ENCODE results near the gene ATF7. TPM values are rescaled to one million over a fixed set of nuclear protein-coding genes. Genes with fewer than 3 reads are reported as not detected.

Gene ATF7
- total and polyA plus RNA-seq, 9 of the 15 experiments (the other 6 are each of a cell fraction or from before 2014, with no cell fraction given): 10.6 to 30.4 (median 20.7) TPM

DNA sequence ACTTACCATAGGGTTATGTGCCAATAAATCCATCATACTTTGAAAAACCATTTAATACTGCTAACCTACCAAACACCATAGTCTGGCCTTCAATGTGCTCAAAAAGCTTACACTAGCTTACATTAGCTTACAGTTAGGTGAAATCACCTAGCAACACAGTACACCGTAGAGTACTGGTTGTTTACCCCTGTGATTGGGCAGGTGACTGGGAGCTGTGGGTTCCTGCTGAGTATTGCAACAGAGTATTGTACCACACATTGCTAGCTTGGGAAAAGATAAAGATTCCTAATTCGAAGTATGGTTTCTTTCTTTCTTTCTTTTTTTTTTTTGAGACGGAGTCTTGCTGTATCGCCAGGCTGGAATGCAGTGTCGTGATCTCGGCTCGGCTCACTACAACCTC lies 44.1 kb upstream of the ATF7 start (continued):
- no peak for TF ChIP-seq NFRKB (IDR thresholded peaks at IDR 0.05; ENCODE audit: low read depth)
- TF ChIP-seq FOXJ2 (tag; IDR thresholded peaks at IDR 0.05): no peak

- Histone ChIP-seq H3K9me1 (ENCODE audit: control insufficient read depth, insufficient read depth, low read length) (no peaks in the 10 kb centered on the region), H4K20me1 (replicated peaks; ENCODE audit: control insufficient read depth, insufficient read depth, low read length) (no peaks in the 10 kb centered on the region), H2AFZ (ENCODE audit: low read depth, low read length) (no peak overlapping the region), H3K4me2 (ENCODE audit: insufficient read depth, low read length) (no peak overlapping the region), H3K9me3 (replicated peaks; ENCODE audit: control insufficient read depth, insufficient read depth, low read depth, low read length) (no peaks in the 10 kb centered on the region), H3K4me1 (replicated peaks in 1 of 2; ENCODE audit: control insufficient read depth in 2 of 2, insufficient read depth in 2 of 2, low read length in 2 of 2) (peaks cover 0 to 5% of the 10 kb centered on the region in 2 experiments; a peak in 2 of 5 replicates), H3K27ac (ENCODE audit: extremely low read depth, low read depth, low read length) (no peak overlapping the region), H3K9ac (ENCODE audit: insufficient read depth in 1 of 2, low read depth in 2 of 2, low read length in 2 of 2) (no peak overlapping the region), H3K36me3 (ENCODE audit: control insufficient read depth, insufficient read depth, low read length) (peaks cover 85% of the 10 kb centered on the region), H3K27me3 (ENCODE audit: control insufficient read depth in 2 of 2, insufficient read depth in 2 of 2, low read length in 2 of 2) (no peaks in the 10 kb centered on the region), H3K79me2 (ENCODE audit: control insufficient read depth, insufficient read depth, low read length) (peaks cover 22% of the 10 kb centered on the region), H3K4me3 (no peak overlapping the region)
- intact Hi-C loops (cut with micrococcal nuclease) (no loop called here), in situ Hi-C loops (cut with MboI) (no loop called here)
- 96% methylated on average over 2 of the region's 2 CpGs for WGBS (ENCODE audit: insufficient coverage, low coverage, missing lambda C conversion rate)
- FAIRE-seq (no peak), ATAC-seq (no peak), DNase-seq (ENCODE audit: extremely low read depth in 1 of 4, low spot score in 3 of 4) (no peak)
- ChIA-PET CTCF (ENCODE audit: low intra/inter-chr PET ratio) (no interaction called here), POLR2A (interaction anchor here (0.6 to 1.3 kb wide), 6 partner anchors 9 to 119 kb away, joined by 3 to 5 read pairs (median 4); partner anchors contain the start of gene ATP5MC2)
- no TSS peak for BruUV-seq (replicated peaks)
- no peak for TF ChIP-seq SMAD4 (CRISPR knock-in tag; conservative IDR thresholded peaks at IDR 0.05)
- TF ChIP-seq, protein P1, sequence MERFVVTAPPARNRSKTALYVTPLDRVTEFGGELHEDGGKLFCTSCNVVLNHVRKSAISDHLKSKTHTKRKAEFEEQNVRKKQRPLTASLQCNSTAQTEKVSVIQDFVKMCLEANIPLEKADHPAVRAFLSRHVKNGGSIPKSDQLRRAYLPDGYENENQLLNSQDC (CRISPR knock-in tag; IDR thresholded peaks at IDR 0.05): no peak
- TF ChIP-seq NFIX (CRISPR knock-in tag; IDR thresholded peaks at IDR 0.05; ENCODE audit: low read depth): no peak
- no peak for TF ChIP-seq LARP7 (IDR thresholded peaks at IDR 0.05)
- TF ChIP-seq U2AF1 (optimal IDR thresholded peaks at IDR 0.05; ENCODE audit: low read depth, low read length): no peak
- TF ChIP-seq ARID2 (IDR thresholded peaks at IDR 0.05): no peak
- no peak for TF ChIP-seq TARDBP (IDR thresholded peaks at IDR 0.05)
- TF ChIP-seq MYBL2 (IDR thresholded peaks at IDR 0.05; ENCODE audit: low read depth): no peak
- no peak for TF ChIP-seq MYBL2 (CRISPR knock-in tag; IDR thresholded peaks at IDR 0.05; ENCODE audit: borderline replicate concordance)
- TF ChIP-seq, protein P2, sequence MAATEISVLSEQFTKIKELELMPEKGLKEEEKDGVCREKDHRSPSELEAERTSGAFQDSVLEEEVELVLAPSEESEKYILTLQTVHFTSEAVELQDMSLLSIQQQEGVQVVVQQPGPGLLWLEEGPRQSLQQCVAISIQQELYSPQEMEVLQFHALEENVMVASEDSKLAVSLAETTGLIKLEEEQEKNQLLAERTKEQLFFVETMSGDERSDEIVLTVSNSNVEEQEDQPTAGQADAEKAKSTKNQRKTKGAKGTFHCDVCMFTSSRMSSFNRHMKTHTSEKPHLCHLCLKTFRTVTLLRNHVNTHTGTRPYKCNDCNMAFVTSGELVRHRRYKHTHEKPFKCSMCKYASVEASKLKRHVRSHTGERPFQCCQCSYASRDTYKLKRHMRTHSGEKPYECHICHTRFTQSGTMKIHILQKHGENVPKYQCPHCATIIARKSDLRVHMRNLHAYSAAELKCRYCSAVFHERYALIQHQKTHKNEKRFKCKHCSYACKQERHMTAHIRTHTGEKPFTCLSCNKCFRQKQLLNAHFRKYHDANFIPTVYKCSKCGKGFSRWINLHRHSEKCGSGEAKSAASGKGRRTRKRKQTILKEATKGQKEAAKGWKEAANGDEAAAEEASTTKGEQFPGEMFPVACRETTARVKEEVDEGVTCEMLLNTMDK (IDR thresholded peaks at IDR 0.05; ENCODE audit: borderline replicate concordance, insufficient read depth, low read depth, low read length, poor library complexity, severe bottlenecking): no peak
- TF ChIP-seq, protein P3, sequence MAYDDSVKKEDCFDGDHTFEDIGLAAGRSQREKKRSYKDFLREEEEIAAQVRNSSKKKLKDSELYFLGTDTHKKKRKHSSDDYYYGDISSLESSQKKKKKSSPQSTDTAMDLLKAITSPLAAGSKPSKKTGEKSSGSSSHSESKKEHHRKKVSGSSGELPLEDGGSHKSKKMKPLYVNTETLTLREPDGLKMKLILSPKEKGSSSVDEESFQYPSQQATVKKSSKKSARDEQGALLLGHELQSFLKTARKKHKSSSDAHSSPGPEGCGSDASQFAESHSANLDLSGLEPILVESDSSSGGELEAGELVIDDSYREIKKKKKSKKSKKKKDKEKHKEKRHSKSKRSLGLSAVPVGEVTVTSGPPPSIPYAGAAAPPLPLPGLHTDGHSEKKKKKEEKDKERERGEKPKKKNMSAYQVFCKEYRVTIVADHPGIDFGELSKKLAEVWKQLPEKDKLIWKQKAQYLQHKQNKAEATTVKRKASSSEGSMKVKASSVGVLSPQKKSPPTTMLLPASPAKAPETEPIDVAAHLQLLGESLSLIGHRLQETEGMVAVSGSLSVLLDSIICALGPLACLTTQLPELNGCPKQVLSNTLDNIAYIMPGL (CRISPR knock-in tag; IDR thresholded peaks at IDR 0.05): no peak
- no peak for TF ChIP-seq KLF16 (IDR thresholded peaks at IDR 0.05)
- no peak for TF ChIP-seq ARID1B (IDR thresholded peaks at IDR 0.05)
- TF ChIP-seq, protein P4, sequence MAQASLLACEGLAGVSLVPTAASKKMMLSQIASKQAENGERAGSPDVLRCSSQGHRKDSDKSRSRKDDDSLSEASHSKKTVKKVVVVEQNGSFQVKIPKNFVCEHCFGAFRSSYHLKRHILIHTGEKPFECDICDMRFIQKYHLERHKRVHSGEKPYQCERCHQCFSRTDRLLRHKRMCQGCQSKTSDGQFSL (CRISPR knock-in tag; IDR thresholded peaks at IDR 0.05): no peak
- TF ChIP-seq, protein P4 (tag; IDR thresholded peaks at IDR 0.05): no peak
- TF ChIP-seq ATF1 (CRISPR knock-in tag; IDR thresholded peaks at IDR 0.05): no peak
- TF ChIP-seq ATF1 (tag; IDR thresholded peaks at IDR 0.05): no peak
- no peak for TF ChIP-seq HMG20B (CRISPR knock-in tag; IDR thresholded peaks at IDR 0.05)
These were observed 40.9 kb upstream of the ATF7 start for GRCh38 chr12:53667080-53667479.

All from K562 (cell line).